NCI-H345 treated with DMSO at 0.1 percent for 48 hours (cell line): ENCODE measurements around the gene NADSYN1.
"Not testable (repeated sequence)": the region's sequence is repeated elsewhere in the genome, so short reads cannot be mapped to it uniquely, and the experiment has no call there.

ENCODE experiments used
- DNase-seq: peaks from one replicate; lab custom pipeline; 2025; ENCODE audit not compliant: unreplicated experiment; lab: John Stamatoyannopoulos, UW

The NADSYN1 gene

GRCh38 chr11:71453037-71453917 lies at the start of gene NADSYN1:
TSS of gene NADSYN1 (plus strand) at chr11:71453203. CDS start at chr11:71453297, 94 bp downstream.
- peak; percentile 91 for DNase-seq

DNA sequence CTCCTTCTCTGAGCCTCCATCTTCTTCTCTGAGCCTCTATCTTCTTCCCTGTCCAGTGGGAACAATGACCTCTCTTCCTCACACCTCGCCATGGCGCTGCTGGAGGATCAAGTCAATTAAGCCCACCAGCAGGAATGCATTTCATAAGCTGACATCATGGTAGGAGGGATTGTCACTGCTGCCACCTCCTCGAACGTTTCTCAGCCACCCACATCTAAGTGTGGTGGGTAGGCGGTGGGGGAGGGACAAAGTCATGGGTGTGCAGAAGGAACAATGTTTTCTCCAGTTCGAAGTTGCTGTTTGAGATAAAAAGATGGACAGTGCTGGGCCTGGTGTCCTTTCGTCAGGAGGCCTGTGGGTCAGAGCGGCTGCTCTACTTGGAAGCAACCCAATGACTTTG lies 48.8 kb upstream of the NADSYN1 start:
- DNase-seq, result no peak

DNA sequence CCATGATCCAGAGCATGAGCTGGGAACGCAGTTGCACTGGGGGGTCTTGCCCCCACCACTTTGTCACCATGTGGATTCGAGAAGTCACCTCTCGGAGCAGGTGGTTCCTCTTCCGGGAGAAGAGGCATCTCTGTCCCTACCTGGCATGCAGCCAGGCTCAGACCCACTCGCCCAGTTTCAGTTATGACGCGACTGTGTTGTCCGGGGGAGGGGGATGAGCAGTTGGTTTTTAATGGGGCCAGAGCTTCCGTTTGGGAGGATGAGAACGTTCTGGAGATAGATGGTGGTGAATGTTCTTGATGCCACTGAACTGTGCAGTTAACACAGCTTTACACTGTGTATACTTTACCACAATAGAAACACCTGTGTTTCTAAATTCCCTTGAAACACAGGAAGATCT lies 46.3 kb upstream of the NADSYN1 start:
- peak; percentile 64 for DNase-seq

GRCh38 chr11:71407356-71407755 lies 45.6 kb upstream of the NADSYN1 start:
- no peak for DNase-seq

DNA sequence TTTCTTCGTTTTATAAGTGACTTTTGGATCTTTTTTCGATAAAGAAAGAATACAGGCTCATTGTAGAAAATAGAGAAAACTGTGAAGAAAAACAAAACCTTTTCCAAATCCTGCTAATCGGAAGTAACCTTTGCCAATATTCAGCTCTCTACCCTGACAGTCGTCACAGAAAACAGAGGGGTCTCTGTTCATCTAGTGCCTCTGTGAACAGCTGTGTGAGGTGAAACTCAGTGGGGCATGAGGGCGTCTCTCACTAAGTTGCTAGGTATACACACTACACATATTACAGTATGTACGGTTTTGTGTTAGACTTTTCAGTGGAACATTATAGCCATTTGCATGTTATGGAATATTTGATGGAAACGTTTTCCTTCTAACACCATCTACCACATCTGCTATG lies 44.2 kb upstream of the NADSYN1 start:
- no peak for DNase-seq

DNA sequence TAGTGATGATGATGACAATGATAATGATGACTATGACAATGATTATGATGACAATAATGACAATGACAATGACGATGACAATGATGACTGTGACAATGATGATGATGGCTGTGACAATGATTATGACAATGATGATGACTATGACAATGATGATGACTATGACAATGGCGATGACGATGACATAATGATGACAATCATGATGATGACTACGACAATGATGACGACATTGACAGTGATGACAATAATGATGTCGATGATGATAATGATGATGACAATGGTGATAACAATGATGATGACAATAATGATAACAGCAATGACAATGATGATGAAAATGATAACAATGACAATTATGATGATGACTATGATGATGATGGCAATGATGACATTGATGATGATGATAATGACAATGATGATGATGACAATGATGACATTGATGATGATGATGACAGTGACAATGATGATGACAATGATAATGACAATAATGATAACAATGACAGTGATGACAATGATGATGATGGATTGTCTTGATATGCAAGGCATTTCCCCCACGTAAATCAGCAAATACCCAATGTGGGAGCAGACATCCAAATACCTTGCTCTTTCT lies 42.5 kb upstream of the NADSYN1 start:
- no peak for DNase-seq

DNA sequence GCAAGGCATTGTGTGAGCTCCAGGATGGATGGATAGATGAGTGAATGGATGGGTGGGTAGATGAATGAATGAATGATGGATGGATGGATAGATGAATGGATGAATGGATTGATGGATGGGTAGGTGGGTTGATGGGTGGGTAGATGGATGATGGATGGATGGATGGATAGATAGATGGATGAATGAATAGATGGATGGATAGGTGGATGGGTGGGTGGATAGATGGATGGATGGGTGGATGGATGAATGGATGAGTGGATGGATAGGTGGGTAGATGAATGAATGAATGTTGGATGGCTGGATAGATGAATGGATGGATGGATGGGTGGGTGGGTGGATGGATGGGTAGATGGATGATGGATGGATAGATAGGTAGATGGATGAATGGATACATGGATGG lies 38.4 kb upstream of the NADSYN1 start:
- no peak for DNase-seq

DNA sequence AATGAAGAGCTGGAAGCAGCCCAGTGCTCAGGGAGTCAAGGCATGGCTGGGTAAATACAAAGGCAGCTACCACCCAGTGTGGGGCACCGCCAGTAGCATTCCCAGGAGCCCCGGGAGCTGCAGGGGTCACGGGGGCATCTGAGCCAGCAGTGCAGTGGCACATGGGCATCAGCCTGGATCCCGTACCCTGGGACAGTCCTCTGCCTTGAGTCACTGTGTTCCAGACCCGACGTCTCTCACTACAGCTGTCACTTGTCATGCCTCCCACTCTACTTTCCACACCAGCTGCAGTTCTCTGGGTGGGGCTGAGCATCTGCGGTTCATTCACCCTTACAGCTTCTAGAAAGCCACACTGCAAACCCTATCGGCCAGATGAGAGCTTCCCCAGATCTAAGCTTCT lies 34.4 kb upstream of the NADSYN1 start:
- peak; percentile 50 for DNase-seq

DNA sequence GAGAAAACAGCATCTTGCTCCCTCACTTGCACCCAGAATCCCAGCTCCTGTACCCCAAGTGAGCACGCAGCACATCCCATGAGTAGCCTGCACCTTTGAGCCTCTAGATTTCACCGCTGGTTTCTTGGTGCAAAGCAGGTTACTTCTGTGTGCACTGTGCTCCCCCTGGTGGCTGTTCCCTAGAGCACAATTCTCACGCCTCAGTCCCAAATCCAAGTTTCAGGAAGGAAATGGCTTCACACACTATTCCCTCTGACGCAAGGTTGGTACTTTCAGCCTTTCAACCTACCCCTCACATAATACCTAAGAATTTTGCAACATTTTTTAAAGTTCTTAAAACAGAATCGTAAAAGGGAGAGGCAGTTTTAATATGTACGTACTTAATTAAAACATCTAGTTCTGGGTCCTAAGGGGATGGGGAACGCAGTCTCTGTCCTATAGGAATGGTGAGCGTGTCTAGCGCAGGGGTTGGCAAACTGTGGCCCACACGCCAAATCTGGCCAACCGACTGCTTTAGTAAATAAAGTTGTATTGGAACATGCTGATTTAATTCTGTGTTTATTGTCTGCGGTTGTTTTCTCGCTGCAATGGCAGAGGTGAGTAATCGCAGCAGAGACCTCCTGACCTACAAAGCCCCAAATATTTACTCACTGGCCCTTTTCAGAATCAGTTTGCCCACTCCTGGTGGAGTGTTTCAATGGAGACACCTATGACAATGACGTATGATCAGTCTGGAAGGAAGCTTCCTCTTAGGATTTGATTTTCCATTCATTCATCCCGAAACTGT lies 32.4 kb upstream of the NADSYN1 start:
- DNase-seq, result peak; percentile 80

DNA sequence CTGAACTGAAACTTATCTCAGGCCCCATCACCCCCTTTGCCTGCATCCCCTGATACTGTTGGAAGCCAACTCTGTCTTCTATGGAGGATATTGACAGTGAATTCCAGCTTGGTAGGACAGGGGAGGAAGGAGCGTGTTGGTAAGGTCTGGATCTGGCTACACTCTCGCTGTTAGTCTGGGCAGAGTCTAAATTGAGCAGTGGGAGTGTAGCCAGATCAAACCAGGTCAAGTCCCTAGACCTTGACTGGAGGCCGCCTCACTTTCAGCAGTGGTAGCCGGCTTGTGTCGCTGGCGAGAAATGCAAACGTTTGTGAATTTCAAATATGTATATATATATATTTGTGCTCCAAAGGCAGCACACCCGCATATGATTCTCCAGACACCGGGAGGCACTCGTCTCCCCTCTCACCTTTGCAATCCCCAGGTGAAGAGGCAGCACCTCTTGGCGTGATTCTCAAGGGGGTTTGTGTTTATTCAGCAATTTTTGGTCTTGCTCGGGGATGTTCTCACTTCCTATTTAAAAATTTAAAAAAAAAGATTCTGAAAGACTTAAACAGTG lies 31.5 kb upstream of the NADSYN1 start:
- DNase-seq, result no peak

- DNase-seq, result not testable (repeated sequence)
Observed at GRCh38 chr11:71422318-71422717, 30.7 kb upstream of the NADSYN1 start.

- DNase-seq, result peak; percentile 28
Observed at GRCh38 chr11:71423181-71423790, 29.7 kb upstream of the NADSYN1 start.

DNA sequence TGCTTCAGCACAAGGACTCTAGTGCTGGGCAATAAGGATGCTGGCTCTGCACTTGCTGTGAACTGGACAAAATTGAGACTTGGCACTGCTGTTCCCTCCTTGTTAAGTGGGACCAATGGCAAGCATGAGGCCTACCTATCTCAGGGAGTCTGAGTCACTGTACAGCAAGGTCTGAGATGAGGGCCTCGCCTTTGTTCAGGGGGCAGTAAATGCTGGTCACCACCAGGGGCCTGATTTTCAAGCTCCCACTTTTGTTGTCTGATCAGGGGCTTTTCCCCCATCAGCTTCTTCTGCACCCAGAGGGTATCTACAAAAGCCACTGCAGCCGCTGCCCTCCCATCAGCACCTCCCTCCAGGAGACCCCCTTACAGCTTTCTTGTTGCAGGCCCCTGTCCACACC lies 27.6 kb upstream of the NADSYN1 start:
- no peak for DNase-seq

DNA sequence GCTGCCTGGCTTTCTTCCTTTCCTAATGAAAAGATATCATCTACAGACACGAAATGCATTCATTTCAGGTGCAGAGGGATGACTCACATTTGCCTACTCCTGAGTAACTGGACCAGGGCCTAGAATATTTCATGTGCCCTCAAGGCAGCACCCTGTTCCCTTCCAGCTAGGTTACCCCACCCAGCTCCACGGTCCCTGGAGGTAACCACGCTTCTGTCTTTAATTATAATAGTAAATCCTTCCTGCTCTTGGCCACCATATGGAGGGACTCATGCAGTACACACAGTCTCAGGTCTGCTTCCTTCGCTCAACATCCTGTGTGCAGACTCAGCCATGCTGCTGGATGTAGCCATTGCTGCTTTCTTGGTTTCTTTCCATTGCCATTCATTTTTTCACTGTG lies 27.1 kb upstream of the NADSYN1 start:
- DNase-seq, result no peak

GRCh38 chr11:71426413-71426812 lies 26.6 kb upstream of the NADSYN1 start:
- no peak for DNase-seq

GRCh38 chr11:71428861-71429435 lies 24.1 kb upstream of the NADSYN1 start:
- DNase-seq, result no peak

GRCh38 chr11:71429701-71430100 lies 23.3 kb upstream of the NADSYN1 start:
- DNase-seq, result no peak

DNA sequence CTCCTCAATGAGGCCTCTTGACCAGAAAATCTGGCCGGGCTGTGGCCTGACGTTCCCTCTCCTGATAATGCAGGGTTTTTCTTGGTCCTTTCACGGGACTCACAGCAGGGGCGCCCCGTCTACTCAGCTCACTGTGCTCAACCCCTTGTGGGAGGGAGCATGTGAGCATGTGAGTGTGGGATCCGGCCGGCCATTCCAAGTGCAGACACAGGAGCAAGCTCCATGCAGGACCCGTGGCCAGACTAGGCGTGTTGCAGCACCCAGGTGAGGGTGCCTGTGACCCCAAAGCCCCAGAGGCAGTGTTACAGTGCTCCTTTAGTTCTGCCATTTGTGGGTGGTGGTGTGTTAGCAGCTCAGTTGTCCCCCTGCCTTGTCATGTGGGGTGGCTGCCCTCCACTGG lies 22.8 kb upstream of the NADSYN1 start:
- no peak for DNase-seq

DNA sequence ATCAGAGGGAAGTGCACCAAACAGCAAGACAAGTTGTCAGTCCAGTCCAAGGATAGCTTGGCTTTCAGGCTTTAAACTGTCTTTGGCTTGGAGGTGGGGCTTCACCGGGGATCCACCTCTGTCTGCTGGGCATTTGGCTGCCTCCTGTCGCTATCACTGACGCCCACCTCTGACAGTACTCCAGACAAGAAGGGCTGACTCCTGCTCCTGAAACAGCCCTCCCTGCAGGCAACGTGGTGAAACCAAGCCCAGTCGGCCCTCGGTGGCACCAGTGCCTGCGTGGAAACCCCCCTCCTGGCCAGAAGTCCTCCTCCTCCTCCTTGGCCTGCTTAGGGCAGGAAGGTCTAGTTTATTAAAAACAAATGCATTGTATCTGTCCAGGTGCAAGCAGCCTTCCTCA lies 21.7 kb upstream of the NADSYN1 start:
- DNase-seq, result no peak

DNA sequence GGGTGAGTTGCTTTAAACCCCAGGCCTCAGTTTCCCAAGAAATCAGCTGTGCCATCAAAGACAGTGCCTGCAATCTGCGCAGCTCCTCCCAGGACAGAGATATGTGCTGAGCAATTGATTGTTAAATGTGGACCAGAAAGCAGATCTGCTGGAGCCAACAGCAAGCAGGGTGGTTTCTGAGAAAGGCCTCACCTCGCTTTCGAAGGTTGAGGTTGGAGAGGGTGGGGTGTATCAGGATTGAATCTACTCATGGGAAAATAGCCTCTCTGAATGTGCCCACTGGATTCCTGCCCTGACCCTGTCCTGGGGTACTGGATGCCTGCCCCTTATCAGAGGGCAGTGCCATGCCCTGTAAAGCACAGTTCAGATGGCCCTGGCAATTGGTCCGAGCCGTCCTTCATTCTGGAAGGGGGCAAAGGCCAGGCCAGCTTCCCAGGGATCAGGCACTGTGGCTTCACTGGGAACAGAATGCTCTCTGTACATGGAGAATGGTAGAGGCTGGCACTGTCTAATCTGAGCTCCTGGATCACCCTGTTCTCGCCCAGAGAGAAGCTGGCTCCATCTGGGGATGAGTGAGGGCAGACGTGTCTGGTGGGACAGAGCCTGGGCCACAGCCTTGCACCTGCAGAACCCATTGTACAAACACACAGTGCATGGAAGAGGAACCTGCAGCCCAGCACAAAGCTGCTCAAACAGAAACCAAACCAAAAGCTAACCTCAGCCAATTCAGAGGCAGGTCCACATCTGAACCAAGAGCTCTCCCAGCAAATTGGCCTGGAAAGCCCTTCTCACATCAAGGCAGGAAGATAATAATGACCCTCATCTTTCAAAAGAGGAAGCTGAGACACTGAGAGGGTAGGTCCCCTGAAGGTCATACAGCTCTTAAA lies 20.0 kb upstream of the NADSYN1 start:
- no peak for DNase-seq
